HEK293 (cell line): ENCODE results near the gene CDCA3.
A peak's percentile ranks its signal among the peaks of the same experiment; 100 is the strongest.

Source experiments
- CTCF ChIA-PET: fragments of 350-600 bp; formaldehyde crosslinking; extraction: SDS; loops from one replicate; lab custom pipeline; 2021; ENCODE audit warnings: antibody characterized with exemption; lab: Yijun Ruan, JAX
- POLR2A ChIA-PET: fragments of 300-600 bp; formaldehyde crosslinking; extraction: SDS; loops from one replicate; lab custom pipeline; 2020; ENCODE audit warnings: antibody characterized with exemption, inconsistent platforms; lab: Yijun Ruan, JAX
- H3K27ac ChIP-seq: fragments of 200-500 bp; sonication (Bioruptor generic); 2 replicates; pipeline ENCODE4 v1.5.1; 2014; ENCODE audit warnings: low read depth, low read length, control low read depth, inconsistent platforms; ENCODE audit errors: extremely low read depth
- H3K36me3 ChIP-seq, 2 experiments: fragments of 200-500 bp in 1 of 2; sonication (Bioruptor generic) in 1 of 2; 1 replicate in 1 of 2; 2 replicates in 1 of 2; pipeline ENCODE4 v1.5.1; 2014 to 2017; ENCODE audit warnings: inconsistent platforms in 2 of 2, low read length in 2 of 2; ENCODE audit not compliant: control insufficient read depth in 2 of 2, insufficient read depth in 1 of 2
- H3K4me1 ChIP-seq: fragments of 200-500 bp; sonication (Bioruptor generic); 2 replicates; pipeline ENCODE4 v1.5.1; 2014; ENCODE audit warnings: mild to moderate bottlenecking, low read length, inconsistent platforms; ENCODE audit not compliant: control insufficient read depth, insufficient read depth
- H3K4me3 ChIP-seq: 2 replicates; pipeline ENCODE4 v1.5.1; 2011; ENCODE audit warnings: low read depth, mild to moderate bottlenecking, control low read depth, low read length, moderate library complexity
- H3K9me3 ChIP-seq: fragments of 200-500 bp; sonication (Bioruptor generic); 2 replicates; pipeline ENCODE4 v1.5.1; 2014; ENCODE audit warnings: low read depth, low read length, inconsistent platforms; ENCODE audit not compliant: control insufficient read depth, insufficient read depth
- GLIS2 ChIP-seq: fragments of 450-650 bp; formaldehyde crosslinking; IDR thresholded peaks from 2 replicates; pipeline ENCODE4 v1.5.1; 2016; ENCODE audit warnings: missing biosample characterization, missing genetic modification characterization
- MEIS1 ChIP-seq: sonication (generic); formaldehyde crosslinking; IDR thresholded peaks from 2 replicates; pipeline ENCODE4 v1.8.1; 2022; ENCODE audit warnings: missing genetic modification reagents, mild to moderate bottlenecking, borderline replicate concordance
- ZBTB1 ChIP-seq: fragments of 450-650 bp; formaldehyde crosslinking; IDR thresholded peaks from 2 replicates; pipeline ENCODE4 v1.5.1; 2016; ENCODE audit warnings: missing biosample characterization, missing genetic modification characterization
- ZBTB48 ChIP-seq: fragments of 450-650 bp; formaldehyde crosslinking; IDR thresholded peaks from 2 replicates; pipeline ENCODE4 v1.5.1; 2016; ENCODE audit warnings: missing biosample characterization, missing genetic modification characterization
- ZFHX2 ChIP-seq: fragments of 450-650 bp; formaldehyde crosslinking; conservative IDR thresholded peaks from 2 replicates; pipeline ENCODE4 v1.5.1; 2016; ENCODE audit warnings: missing biosample characterization, missing genetic modification characterization
- ZNF157 ChIP-seq: fragments of 450-650 bp; formaldehyde crosslinking; IDR thresholded peaks from 2 replicates; pipeline ENCODE4 v1.5.1; 2016; ENCODE audit warnings: missing biosample characterization, missing genetic modification characterization
- ZNF211 ChIP-seq: fragments of 450-650 bp; formaldehyde crosslinking; IDR thresholded peaks from 2 replicates; pipeline ENCODE4 v1.5.1; 2016; ENCODE audit warnings: low read depth, missing biosample characterization, missing genetic modification characterization
- ZNF214 ChIP-seq: fragments of 450-650 bp; formaldehyde crosslinking; IDR thresholded peaks from 2 replicates; pipeline ENCODE4 v1.5.1; 2017; ENCODE audit warnings: missing biosample characterization, mild to moderate bottlenecking, missing genetic modification characterization, borderline replicate concordance
- ZNF23 ChIP-seq: fragments of 450-650 bp; formaldehyde crosslinking; IDR thresholded peaks from 2 replicates; pipeline ENCODE4 v1.5.1; 2016; ENCODE audit warnings: missing biosample characterization, missing genetic modification characterization, borderline replicate concordance
- ZNF324 ChIP-seq: fragments of 450-650 bp; formaldehyde crosslinking; IDR thresholded peaks from 2 replicates; pipeline ENCODE4 v1.5.1; 2016; ENCODE audit warnings: missing biosample characterization, missing genetic modification characterization
- ZNF37A ChIP-seq: fragments of 450-650 bp; IDR thresholded peaks from 2 replicates; pipeline ENCODE4 v1.5.1; 2018; ENCODE audit warnings: missing biosample characterization, missing genetic modification characterization
- ZNF433 ChIP-seq: fragments of 450-650 bp; formaldehyde crosslinking; IDR thresholded peaks from 2 replicates; pipeline ENCODE4 v1.5.1; 2016; ENCODE audit warnings: missing biosample characterization, missing genetic modification characterization, low read depth
- ZNF473 ChIP-seq: fragments of 450-650 bp; formaldehyde crosslinking; IDR thresholded peaks from 2 replicates; pipeline ENCODE4 v1.5.1; 2017; ENCODE audit warnings: missing biosample characterization, missing genetic modification characterization
- ZNF560 ChIP-seq: fragments of 450-650 bp; formaldehyde crosslinking; IDR thresholded peaks from 2 replicates; pipeline ENCODE4 v1.5.1; 2017; ENCODE audit warnings: missing biosample characterization, missing genetic modification characterization, borderline replicate concordance
- ZNF621 ChIP-seq: fragments of 450-650 bp; formaldehyde crosslinking; IDR thresholded peaks from 2 replicates; pipeline ENCODE4 v1.5.1; 2017; ENCODE audit warnings: missing biosample characterization, missing genetic modification characterization
- ZNF670 ChIP-seq: fragments of 450-650 bp; formaldehyde crosslinking; IDR thresholded peaks from 2 replicates; pipeline ENCODE4 v1.5.1; 2016; ENCODE audit warnings: missing biosample characterization, missing genetic modification characterization, low read depth
- ZNF776 ChIP-seq: fragments of 450-650 bp; formaldehyde crosslinking; IDR thresholded peaks from 2 replicates; pipeline ENCODE4 v1.5.0; 2017; ENCODE audit warnings: missing biosample characterization, missing genetic modification characterization, borderline replicate concordance
- ZNF785 ChIP-seq: fragments of 450-650 bp; formaldehyde crosslinking; IDR thresholded peaks from 2 replicates; pipeline ENCODE4 v1.5.1; 2016; ENCODE audit warnings: missing biosample characterization, missing genetic modification characterization
- ZSCAN16 ChIP-seq: fragments of 450-650 bp; formaldehyde crosslinking; IDR thresholded peaks from 2 replicates; pipeline ENCODE4 v1.5.1; 2016; ENCODE audit warnings: missing biosample characterization, missing genetic modification characterization
- TF ChIP-seq, protein P1 (sequence below): fragments of 450-650 bp; formaldehyde crosslinking; IDR thresholded peaks from 2 replicates; pipeline ENCODE4 v1.5.1; 2016; ENCODE audit warnings: missing biosample characterization, missing genetic modification characterization
- TF ChIP-seq, protein P2 (sequence below): fragments of 450-650 bp; formaldehyde crosslinking; optimal IDR thresholded peaks from 2 replicates; pipeline ENCODE3; 2016; ENCODE audit warnings: missing biosample characterization, mild to moderate bottlenecking, missing genetic modification characterization
- TF ChIP-seq, protein P3 (sequence below): fragments of 450-650 bp; formaldehyde crosslinking; IDR thresholded peaks from 2 replicates; pipeline ENCODE4 v1.5.1; 2016; ENCODE audit warnings: missing biosample characterization, missing genetic modification characterization, low read depth
- TF ChIP-seq, protein P4 (sequence below): fragments of 450-650 bp; formaldehyde crosslinking; IDR thresholded peaks from 2 replicates; pipeline ENCODE4 v1.5.1; 2016; ENCODE audit warnings: missing biosample characterization, missing genetic modification characterization
- TF ChIP-seq, protein P5 (sequence below): fragments of 450-650 bp; formaldehyde crosslinking; IDR thresholded peaks from 2 replicates; pipeline ENCODE4 v1.5.1; 2016; ENCODE audit warnings: missing biosample characterization, missing genetic modification characterization, borderline replicate concordance
- TF ChIP-seq, protein P6 (sequence below): fragments of 450-650 bp; formaldehyde crosslinking; IDR thresholded peaks from 2 replicates; pipeline ENCODE4 v1.5.1; 2016; ENCODE audit warnings: missing biosample characterization, missing genetic modification characterization
- TF ChIP-seq, protein P7 (sequence below): fragments of 450-650 bp; formaldehyde crosslinking; IDR thresholded peaks from 2 replicates; pipeline ENCODE4 v1.5.1; 2017; ENCODE audit warnings: missing biosample characterization, missing genetic modification characterization

Gene CDCA3

DNA sequence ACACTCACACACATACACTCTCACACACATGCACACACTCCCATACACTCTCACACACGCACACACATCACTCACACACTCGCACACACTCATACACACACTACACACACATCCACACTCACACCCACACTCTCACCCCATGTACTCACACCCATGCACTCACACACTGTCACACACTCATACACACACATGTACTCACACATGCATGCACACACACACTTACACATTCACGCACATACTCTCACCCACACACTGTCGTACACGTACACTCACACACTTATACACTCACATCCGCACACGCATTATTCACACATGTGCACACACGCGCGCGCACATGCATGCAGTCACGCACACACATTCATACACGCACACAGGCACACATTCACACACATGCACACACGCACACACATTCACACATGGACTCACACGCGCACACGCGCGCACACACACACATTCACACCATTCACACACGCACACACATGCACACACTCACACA, 33.4 kb downstream of the CDCA3 start:
- no peaks in the 10 kb centered on the region for H3K9me3 ChIP-seq
- H3K4me1 ChIP-seq, result peaks cover 6% of the 10 kb centered on the region; the same call in 1 of the 2 replicates
- no peaks in the 10 kb centered on the region for H3K36me3 ChIP-seq
- H3K4me3 ChIP-seq, result no peak overlapping the region
- ChIA-PET CTCF (no interaction called here), POLR2A (no interaction called here)
- H3K27ac ChIP-seq, result no peak overlapping the region
- TF ChIP-seq ZNF23 (no peak), ZNF324 (tag by site-specific recombination) (no peak), MEIS1 (CRISPR knock-in tag) (no peak), ZSCAN16 (no peak), ZNF776 (tag by site-specific recombination) (peak; percentile 77; the same call in 1 of the 2 replicates), ZNF785 (tag by site-specific recombination) (0 out of 2 replicates have a peak, but pooled peaks have one; percentile 19), ZBTB48 (tag by site-specific recombination) (0 out of 2 replicates have a peak, but pooled peaks have one; percentile 9), ZNF473 (tag by site-specific recombination) (peak; percentile 57; the same call in 1 of the 2 replicates), ZNF214 (tag by site-specific recombination) (no peak), ZNF157 (peak; percentile 44; the same call in 1 of the 2 replicates), ZNF621 (tag by site-specific recombination) (no peak), ZNF560 (tag by site-specific recombination) (no peak), ZBTB1 (tag by site-specific recombination) (no peak), ZNF211 (tag by site-specific recombination) (no peak), ZNF670 (tag by site-specific recombination) (no peak), ZFHX2 (tag by site-specific recombination) (peak; percentile 65), GLIS2 (tag by site-specific recombination) (no peak), ZNF37A (tag by site-specific recombination) (no peak), ZNF433 (no peak)
- TF ChIP-seq, protein P1, sequence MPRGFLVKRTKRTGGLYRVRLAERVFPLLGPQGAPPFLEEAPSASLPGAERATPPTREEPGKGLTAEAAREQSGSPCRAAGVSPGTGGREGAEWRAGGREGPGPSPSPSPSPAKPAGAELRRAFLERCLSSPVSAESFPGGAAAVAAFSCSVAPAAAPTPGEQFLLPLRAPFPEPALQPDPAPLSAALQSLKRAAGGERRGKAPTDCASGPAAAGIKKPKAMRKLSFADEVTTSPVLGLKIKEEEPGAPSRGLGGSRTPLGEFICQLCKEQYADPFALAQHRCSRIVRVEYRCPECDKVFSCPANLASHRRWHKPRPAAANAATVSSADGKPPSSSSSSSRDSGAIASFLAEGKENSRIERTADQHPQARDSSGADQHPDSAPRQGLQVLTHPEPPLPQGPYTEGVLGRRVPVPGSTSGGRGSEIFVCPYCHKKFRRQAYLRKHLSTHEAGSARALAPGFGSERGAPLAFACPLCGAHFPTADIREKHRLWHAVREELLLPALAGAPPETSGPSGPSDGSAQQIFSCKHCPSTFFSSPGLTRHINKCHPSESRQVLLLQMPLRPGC (tag by site-specific recombination), result no peak
- TF ChIP-seq, protein P2, sequence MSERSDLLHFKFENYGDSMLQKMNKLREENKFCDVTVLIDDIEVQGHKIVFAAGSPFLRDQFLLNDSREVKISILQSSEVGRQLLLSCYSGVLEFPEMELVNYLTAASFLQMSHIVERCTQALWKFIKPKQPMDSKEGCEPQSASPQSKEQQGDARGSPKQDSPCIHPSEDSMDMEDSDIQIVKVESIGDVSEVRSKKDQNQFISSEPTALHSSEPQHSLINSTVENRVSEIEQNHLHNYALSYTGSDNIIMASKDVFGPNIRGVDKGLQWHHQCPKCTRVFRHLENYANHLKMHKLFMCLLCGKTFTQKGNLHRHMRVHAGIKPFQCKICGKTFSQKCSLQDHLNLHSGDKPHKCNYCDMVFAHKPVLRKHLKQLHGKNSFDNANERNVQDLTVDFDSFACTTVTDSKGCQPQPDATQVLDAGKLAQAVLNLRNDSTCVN (tag by site-specific recombination), result no peak
- TF ChIP-seq, protein P3, sequence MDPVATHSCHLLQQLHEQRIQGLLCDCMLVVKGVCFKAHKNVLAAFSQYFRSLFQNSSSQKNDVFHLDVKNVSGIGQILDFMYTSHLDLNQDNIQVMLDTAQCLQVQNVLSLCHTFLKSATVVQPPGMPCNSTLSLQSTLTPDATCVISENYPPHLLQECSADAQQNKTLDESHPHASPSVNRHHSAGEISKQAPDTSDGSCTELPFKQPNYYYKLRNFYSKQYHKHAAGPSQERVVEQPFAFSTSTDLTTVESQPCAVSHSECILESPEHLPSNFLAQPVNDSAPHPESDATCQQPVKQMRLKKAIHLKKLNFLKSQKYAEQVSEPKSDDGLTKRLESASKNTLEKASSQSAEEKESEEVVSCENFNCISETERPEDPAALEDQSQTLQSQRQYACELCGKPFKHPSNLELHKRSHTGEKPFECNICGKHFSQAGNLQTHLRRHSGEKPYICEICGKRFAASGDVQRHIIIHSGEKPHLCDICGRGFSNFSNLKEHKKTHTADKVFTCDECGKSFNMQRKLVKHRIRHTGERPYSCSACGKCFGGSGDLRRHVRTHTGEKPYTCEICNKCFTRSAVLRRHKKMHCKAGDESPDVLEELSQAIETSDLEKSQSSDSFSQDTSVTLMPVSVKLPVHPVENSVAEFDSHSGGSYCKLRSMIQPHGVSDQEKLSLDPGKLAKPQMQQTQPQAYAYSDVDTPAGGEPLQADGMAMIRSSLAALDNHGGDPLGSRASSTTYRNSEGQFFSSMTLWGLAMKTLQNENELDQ (tag by site-specific recombination), result no peak; the same call in 1 of the 2 replicates
- TF ChIP-seq, protein P4, sequence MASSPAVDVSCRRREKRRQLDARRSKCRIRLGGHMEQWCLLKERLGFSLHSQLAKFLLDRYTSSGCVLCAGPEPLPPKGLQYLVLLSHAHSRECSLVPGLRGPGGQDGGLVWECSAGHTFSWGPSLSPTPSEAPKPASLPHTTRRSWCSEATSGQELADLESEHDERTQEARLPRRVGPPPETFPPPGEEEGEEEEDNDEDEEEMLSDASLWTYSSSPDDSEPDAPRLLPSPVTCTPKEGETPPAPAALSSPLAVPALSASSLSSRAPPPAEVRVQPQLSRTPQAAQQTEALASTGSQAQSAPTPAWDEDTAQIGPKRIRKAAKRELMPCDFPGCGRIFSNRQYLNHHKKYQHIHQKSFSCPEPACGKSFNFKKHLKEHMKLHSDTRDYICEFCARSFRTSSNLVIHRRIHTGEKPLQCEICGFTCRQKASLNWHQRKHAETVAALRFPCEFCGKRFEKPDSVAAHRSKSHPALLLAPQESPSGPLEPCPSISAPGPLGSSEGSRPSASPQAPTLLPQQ (tag by site-specific recombination), result no peak
- TF ChIP-seq, protein P5, sequence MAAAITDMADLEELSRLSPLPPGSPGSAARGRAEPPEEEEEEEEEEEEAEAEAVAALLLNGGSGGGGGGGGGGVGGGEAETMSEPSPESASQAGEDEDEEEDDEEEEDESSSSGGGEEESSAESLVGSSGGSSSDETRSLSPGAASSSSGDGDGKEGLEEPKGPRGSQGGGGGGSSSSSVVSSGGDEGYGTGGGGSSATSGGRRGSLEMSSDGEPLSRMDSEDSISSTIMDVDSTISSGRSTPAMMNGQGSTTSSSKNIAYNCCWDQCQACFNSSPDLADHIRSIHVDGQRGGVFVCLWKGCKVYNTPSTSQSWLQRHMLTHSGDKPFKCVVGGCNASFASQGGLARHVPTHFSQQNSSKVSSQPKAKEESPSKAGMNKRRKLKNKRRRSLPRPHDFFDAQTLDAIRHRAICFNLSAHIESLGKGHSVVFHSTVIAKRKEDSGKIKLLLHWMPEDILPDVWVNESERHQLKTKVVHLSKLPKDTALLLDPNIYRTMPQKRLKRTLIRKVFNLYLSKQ, result 0 out of 2 replicates have a peak, but pooled peaks have one; percentile 26
- TF ChIP-seq, protein P6, sequence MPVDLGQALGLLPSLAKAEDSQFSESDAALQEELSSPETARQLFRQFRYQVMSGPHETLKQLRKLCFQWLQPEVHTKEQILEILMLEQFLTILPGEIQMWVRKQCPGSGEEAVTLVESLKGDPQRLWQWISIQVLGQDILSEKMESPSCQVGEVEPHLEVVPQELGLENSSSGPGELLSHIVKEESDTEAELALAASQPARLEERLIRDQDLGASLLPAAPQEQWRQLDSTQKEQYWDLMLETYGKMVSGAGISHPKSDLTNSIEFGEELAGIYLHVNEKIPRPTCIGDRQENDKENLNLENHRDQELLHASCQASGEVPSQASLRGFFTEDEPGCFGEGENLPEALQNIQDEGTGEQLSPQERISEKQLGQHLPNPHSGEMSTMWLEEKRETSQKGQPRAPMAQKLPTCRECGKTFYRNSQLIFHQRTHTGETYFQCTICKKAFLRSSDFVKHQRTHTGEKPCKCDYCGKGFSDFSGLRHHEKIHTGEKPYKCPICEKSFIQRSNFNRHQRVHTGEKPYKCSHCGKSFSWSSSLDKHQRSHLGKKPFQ, result peak; percentile 99
- TF ChIP-seq, protein P7, sequence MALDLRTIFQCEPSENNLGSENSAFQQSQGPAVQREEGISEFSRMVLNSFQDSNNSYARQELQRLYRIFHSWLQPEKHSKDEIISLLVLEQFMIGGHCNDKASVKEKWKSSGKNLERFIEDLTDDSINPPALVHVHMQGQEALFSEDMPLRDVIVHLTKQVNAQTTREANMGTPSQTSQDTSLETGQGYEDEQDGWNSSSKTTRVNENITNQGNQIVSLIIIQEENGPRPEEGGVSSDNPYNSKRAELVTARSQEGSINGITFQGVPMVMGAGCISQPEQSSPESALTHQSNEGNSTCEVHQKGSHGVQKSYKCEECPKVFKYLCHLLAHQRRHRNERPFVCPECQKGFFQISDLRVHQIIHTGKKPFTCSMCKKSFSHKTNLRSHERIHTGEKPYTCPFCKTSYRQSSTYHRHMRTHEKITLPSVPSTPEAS (tag by site-specific recombination), result peak; percentile 99
